A673 (cell line): ENCODE measurements around the gene CNIH3. TPM values are rescaled to one million over a fixed set of nuclear protein-coding genes. Genes with fewer than 3 reads are reported as not detected.

Experiments used
- BruUV-seq: library from RNA; stranded (reverse); fragments of 400-500 nt; replicated peaks from 2 replicates; lab custom pipeline; 2021; lab: Mats Ljungman, UMichigan
- CTCF ChIA-PET: fragments of 300-600 bp; sonication (Branson Sonifier 250); formaldehyde crosslinking; loops from one replicate; lab custom pipeline; 2022; ENCODE audit warnings: antibody characterized with exemption; lab: Charles Lee
- POLR2A ChIA-PET: fragments of 300-600 bp; sonication (Branson Sonifier 250); formaldehyde crosslinking; loops from one replicate; lab custom pipeline; 2022; ENCODE audit warnings: antibody characterized with exemption; ENCODE audit not compliant: low non-redundant PET; lab: Charles Lee
- DNase-seq: peaks from one replicate; pipeline ENCODE4 v3.0.0-alpha.2; 2015; ENCODE audit warnings: low spot score
- H3K27ac ChIP-seq: fragments of 200-600 bp; sonication (generic); 2 replicates; pipeline ENCODE4 v1.5.1; 2016; ENCODE audit warnings: mixed run types, low read depth, mild to moderate bottlenecking, mixed read lengths, antibody characterized with exemption, low read length; ENCODE audit not compliant: poor library complexity, severe bottlenecking
- H3K27me3 ChIP-seq: fragments of 200-600 bp; sonication (generic); replicated peaks from 2 replicates; pipeline ENCODE4 v1.6.1; 2017; ENCODE audit warnings: mixed run types, low read depth, mild to moderate bottlenecking, mixed read lengths, antibody characterized with exemption, low read length; ENCODE audit not compliant: insufficient read depth, poor library complexity
- H3K36me3 ChIP-seq: fragments of 200-600 bp; sonication (generic); 2 replicates; pipeline ENCODE4 v1.6.1; 2016; ENCODE audit warnings: mixed run types, mild to moderate bottlenecking, mixed read lengths, antibody characterized with exemption, low read length; ENCODE audit not compliant: insufficient read depth, poor library complexity, severe bottlenecking
- H3K4me1 ChIP-seq: fragments of 200-600 bp; sonication (generic); 2 replicates; pipeline ENCODE4 v1.6.1; 2017; ENCODE audit warnings: mixed run types, mild to moderate bottlenecking, mixed read lengths, antibody characterized with exemption, low read length; ENCODE audit not compliant: insufficient read depth, poor library complexity, severe bottlenecking
- H3K4me3 ChIP-seq: fragments of 200-600 bp; sonication (generic); 2 replicates; pipeline ENCODE4 v1.5.1; 2016; ENCODE audit warnings: low read depth, mixed run types, mild to moderate bottlenecking, mixed read lengths, low read length; ENCODE audit not compliant: poor library complexity, severe bottlenecking
- H3K9me3 ChIP-seq: fragments of 200-600 bp; sonication (generic); 2 replicates; pipeline ENCODE4 v1.6.1; 2016; ENCODE audit warnings: mixed run types, low read depth, mild to moderate bottlenecking, mixed read lengths, antibody characterized with exemption, low read length; ENCODE audit not compliant: poor library complexity, severe bottlenecking
- CTCF ChIP-seq: fragments of 300-800, 200-600 bp; sonication (generic); conservative IDR thresholded peaks from 2 replicates; pipeline ENCODE4 v1.5.1; 2017; ENCODE audit warnings: low read depth, mild to moderate bottlenecking, antibody characterized with exemption, low read length, moderate library complexity, mixed read lengths
- EZH2 ChIP-seq: fragments of 200-600 bp; sonication (generic); IDR thresholded peaks from 2 replicates; pipeline ENCODE4 v1.6.1; 2017; ENCODE audit warnings: borderline replicate concordance, low read depth, mild to moderate bottlenecking, mixed read lengths, antibody characterized with exemption, low read length; ENCODE audit not compliant: poor library complexity, severe bottlenecking
- intact Hi-C: fragments of 100-400 bp; cut with micrococcal nuclease; formaldehyde crosslinking; loops from one replicate; pipeline ENCODE4 v1.10.0; 2022; ENCODE audit not compliant: unreplicated experiment
- total RNA-seq: library from RNA; stranded (reverse); gene quantifications from 2 replicates; pipeline ENCODE4 v1.2.3, GENCODE V29; 2021

Gene CNIH3
- total RNA-seq, 1 experiment from 2014 or later: 3.8 TPM

- H3K36me3 ChIP-seq: no peaks in the 10 kb centered on the region
- no peak for TF ChIP-seq CTCF
- TF ChIP-seq EZH2: no peak
- intact Hi-C loops: loop anchor here (10.0 kb wide), 1 partner anchor 216 kb away; no protein-coding TSS in a partner anchor
- H3K27ac ChIP-seq: no peak overlapping the region
- H3K9me3 ChIP-seq: no peaks in the 10 kb centered on the region
- DNase-seq: no peak
- H3K4me1 ChIP-seq: no peaks in the 10 kb centered on the region
- BruUV-seq: no TSS peak
- ChIA-PET CTCF (no interaction called here), POLR2A (no interaction called here)
- no peak overlapping the region for H3K4me3 ChIP-seq
- H3K27me3 ChIP-seq: no peaks in the 10 kb centered on the region
These were observed 124.6 kb downstream of the CNIH3 start for GRCh38 chr1:224740685-224741052.

- intact Hi-C loops: loop anchor here (10.0 kb wide), 1 partner anchor 218 kb away; no protein-coding TSS in a partner anchor
- POLR2A ChIA-PET: no interaction called here
- CTCF ChIA-PET: no interaction called here
These were observed 126.2 kb downstream of the CNIH3 start for GRCh38 chr1:224742349-224742748.

GRCh38 chr1:224743608-224744164, 127.6 kb downstream of the CNIH3 start:
- no TSS peak for BruUV-seq
- H3K4me3 ChIP-seq: no peak overlapping the region
- intact Hi-C loops: loop anchor here (10.0 kb wide), 1 partner anchor 219 kb away; no protein-coding TSS in a partner anchor
- H3K9me3 ChIP-seq: no peaks in the 10 kb centered on the region
- ChIA-PET CTCF (no interaction called here), POLR2A (no interaction called here)
- H3K36me3 ChIP-seq: no peaks in the 10 kb centered on the region
- H3K27me3 ChIP-seq: no peaks in the 10 kb centered on the region
- H3K4me1 ChIP-seq: peaks cover 3% of the 10 kb centered on the region
- H3K27ac ChIP-seq: no peak overlapping the region
- TF ChIP-seq CTCF (no peak), EZH2 (no peak)
- DNase-seq: no peak

More at GRCh38 chr1:224742349-224742748, 126.2 kb downstream of the CNIH3 start:
- Histone ChIP-seq H3K4me1 (no peaks in the 10 kb centered on the region), H3K36me3 (no peaks in the 10 kb centered on the region), H3K4me3 (no peak overlapping the region), H3K27ac (no peak overlapping the region), H3K9me3 (no peaks in the 10 kb centered on the region), H3K27me3 (no peaks in the 10 kb centered on the region)
- TF ChIP-seq CTCF (no peak), EZH2 (no peak)
- DNase-seq: peak; percentile 7
- no TSS peak for BruUV-seq
